H1 (cell line): ENCODE results near the gene ARMC3. TPM values are rescaled to one million over a fixed set of nuclear protein-coding genes. Genes with fewer than 3 reads are reported as not detected.

Source experiments
- CTCF ChIA-PET: fragments of 300-600 bp; sonication (Branson Sonifier 250); formaldehyde crosslinking; loops from one replicate; lab custom pipeline; 2021; ENCODE audit not compliant: partially characterized antibody; lab: Charles Lee
- POLR2A ChIA-PET: fragments of 300-600 bp; sonication (Branson Sonifier 250); formaldehyde crosslinking; loops from one replicate; lab custom pipeline; 2021; ENCODE audit warnings: inconsistent platforms; ENCODE audit not compliant: partially characterized antibody; lab: Charles Lee
- DNase-seq, 2 experiments: peaks; one replicate each; pipeline versions ENCODE4 v3.0.0 to v3.0.0-alpha.2; 2010 to 2022; ENCODE audit warnings: low spot score in 2 of 2, low read depth in 1 of 2, mixed read lengths in 1 of 2
- FAIRE-seq: peaks from 2 replicates; lab custom pipeline; 2011; peaks lifted over from hg19 to GRCh38; lab: Jason Lieb, UNC
- H2AFZ ChIP-seq: 2 replicates; pipeline ENCODE4 v1.8.1; 2012; ENCODE audit warnings: low read length, inconsistent platforms
- H2AK5ac ChIP-seq: 2 replicates; pipeline ENCODE4 v1.6.1; 2013; ENCODE audit warnings: low read depth, low read length
- H2BK120ac ChIP-seq: replicated peaks from 2 replicates; pipeline ENCODE3; 2013; ENCODE audit warnings: low read depth, low read length, inconsistent platforms
- H2BK12ac ChIP-seq: 2 replicates; pipeline ENCODE4 v1.6.1; 2013; ENCODE audit warnings: low read depth, low read length
- H2BK15ac ChIP-seq: 2 replicates; pipeline ENCODE4 v1.6.1; 2013; ENCODE audit warnings: low read length
- H2BK20ac ChIP-seq: 2 replicates; pipeline ENCODE4 v1.6.1; 2013; ENCODE audit warnings: low read length
- H2BK5ac ChIP-seq: 2 replicates; pipeline ENCODE4 v1.6.1; 2013; ENCODE audit warnings: low read depth, low read length
- H3K14ac ChIP-seq: 2 replicates; pipeline ENCODE4 v1.6.1; 2013; ENCODE audit warnings: inconsistent platforms; ENCODE audit not compliant: insufficient read length
- H3K18ac ChIP-seq: 2 replicates; pipeline ENCODE4 v1.6.1; 2013; ENCODE audit warnings: low read length; ENCODE audit errors: extremely low read depth
- H3K23ac ChIP-seq: 2 replicates; pipeline ENCODE4 v1.6.1; 2013; ENCODE audit warnings: inconsistent platforms; ENCODE audit not compliant: insufficient read length
- H3K23me2 ChIP-seq: 2 replicates; pipeline ENCODE4 v1.6.1; 2013; ENCODE audit warnings: low read depth, low read length
- H3K27ac ChIP-seq: 2 replicates; pipeline ENCODE4 v1.6.1; 2011; ENCODE audit warnings: low read depth, low read length, inconsistent platforms
- H3K27me3 ChIP-seq, 4 experiments: replicated peaks in 1 of 4; 1 replicate in 1 of 4; 2 replicates in 3 of 4; pipeline versions ENCODE4 v1.6.1 to v1.8.1; 2011 to 2013; ENCODE audit warnings: low read length in 3 of 4, mild to moderate bottlenecking in 3 of 4, inconsistent platforms in 2 of 4, mixed read lengths in 2 of 4, moderate library complexity in 1 of 4; ENCODE audit not compliant: control insufficient read depth in 3 of 4, insufficient read depth in 3 of 4; ENCODE audit errors: extremely low read depth in 1 of 4
- H3K36me3 ChIP-seq, 4 experiments: 2 replicates each; pipeline versions ENCODE4 v1.6.1 to v1.8.1; 2011 to 2013; ENCODE audit warnings: mild to moderate bottlenecking in 4 of 4, low read length in 3 of 4, moderate library complexity in 2 of 4, control low read depth in 1 of 4, inconsistent platforms in 1 of 4; ENCODE audit not compliant: insufficient read depth in 4 of 4, control insufficient read depth in 2 of 4
- H3K4ac ChIP-seq: replicated peaks from 2 replicates; pipeline ENCODE3; 2013; ENCODE audit warnings: low read length, low read depth, mixed read lengths, inconsistent platforms; ENCODE audit not compliant: insufficient read length
- H3K4me1 ChIP-seq, 4 experiments: replicated peaks in 1 of 4; 1 replicate in 1 of 4; 2 replicates in 3 of 4; pipeline versions ENCODE4 v1.6.1 to v1.8.1; 2011 to 2013; ENCODE audit warnings: low read length in 3 of 4, inconsistent platforms in 2 of 4, mixed read lengths in 1 of 4; ENCODE audit not compliant: insufficient read depth in 4 of 4, control insufficient read depth in 3 of 4
- H3K4me2 ChIP-seq, 2 experiments: 2 replicates each; pipeline versions ENCODE4 v1.6.1 to v1.8.1; 2011 to 2013; ENCODE audit warnings: low read depth in 2 of 2, low read length in 2 of 2, control low read depth in 1 of 2, inconsistent platforms in 1 of 2, mild to moderate bottlenecking in 1 of 2; ENCODE audit not compliant: insufficient read depth in 1 of 2
- H3K4me3 ChIP-seq, 4 experiments: fragments of 200-600, 300-600 bp in 1 of 4; sonication (generic), shearing (Covaris generic), sonication (Bioruptor Twin) in 1 of 4; 2 replicates each; pipeline versions ENCODE4 v1.5.1 to v1.8.1; 2011 to 2016; ENCODE audit warnings: low read length in 4 of 4, low read depth in 3 of 4, control low read depth in 2 of 4, inconsistent platforms in 2 of 4, mild to moderate bottlenecking in 2 of 4, mixed read lengths in 1 of 4, moderate library complexity in 1 of 4; ENCODE audit not compliant: insufficient read depth in 2 of 4; ENCODE audit errors: extremely low read depth in 1 of 4
- H3K56ac ChIP-seq: replicated peaks from 2 replicates; pipeline ENCODE3; 2013; ENCODE audit warnings: low read depth, mild to moderate bottlenecking, mixed read lengths, low read length, inconsistent platforms; ENCODE audit not compliant: insufficient read length
- H3K79me1 ChIP-seq: 2 replicates; pipeline ENCODE4 v1.6.1; 2013; ENCODE audit warnings: low read depth, low read length, control low read depth
- H3K79me2 ChIP-seq, 2 experiments: 2 replicates each; pipeline versions ENCODE4 v1.6.1 to v1.8.1; 2012 to 2013; ENCODE audit warnings: low read length in 2 of 2, mild to moderate bottlenecking in 2 of 2, inconsistent platforms in 1 of 2; ENCODE audit not compliant: insufficient read depth in 2 of 2, control insufficient read depth in 1 of 2
- H3K9ac ChIP-seq, 4 experiments: replicated peaks in 1 of 4; 1 replicate in 1 of 4; 2 replicates in 3 of 4; pipeline versions ENCODE4 v1.6.1 to v1.8.1; 2011 to 2013; ENCODE audit warnings: low read depth in 3 of 4, low read length in 3 of 4, control low read depth in 2 of 4, mild to moderate bottlenecking in 2 of 4, moderate library complexity in 2 of 4, inconsistent platforms in 1 of 4; ENCODE audit errors: extremely low read depth in 1 of 4
- H3K9me3 ChIP-seq, 2 experiments: 2 replicates each; pipeline versions ENCODE4 v1.6.1 to v1.8.1; 2012 to 2013; ENCODE audit warnings: mild to moderate bottlenecking in 2 of 2, moderate library complexity in 2 of 2, control low read depth in 1 of 2, inconsistent platforms in 1 of 2, low read depth in 1 of 2, low read length in 1 of 2, mixed read lengths in 1 of 2; ENCODE audit not compliant: insufficient read depth in 2 of 2
- H4K20me1 ChIP-seq, 2 experiments: replicated peaks in 1 of 2; 2 replicates each; pipeline versions ENCODE3 to v1.8.1; 2011 to 2013; ENCODE audit warnings: inconsistent platforms in 2 of 2, low read length in 2 of 2, mild to moderate bottlenecking in 1 of 2; ENCODE audit not compliant: insufficient read depth in 2 of 2, control insufficient read depth in 1 of 2
- H4K5ac ChIP-seq: 2 replicates; pipeline ENCODE4 v1.6.1; 2013; ENCODE audit warnings: low read length, low read depth, mixed read lengths, inconsistent platforms; ENCODE audit not compliant: insufficient read length
- H4K8ac ChIP-seq: 2 replicates; pipeline ENCODE4 v1.8.0; 2013; ENCODE audit warnings: mild to moderate bottlenecking, moderate library complexity, low read length, inconsistent platforms; ENCODE audit not compliant: insufficient read depth; ENCODE audit errors: extremely low read depth
- H4K91ac ChIP-seq: replicated peaks from 2 replicates; pipeline ENCODE3; 2013; ENCODE audit warnings: low read length, mixed read lengths, inconsistent platforms; ENCODE audit not compliant: insufficient read length
- BACH1 ChIP-seq: IDR thresholded peaks from 2 replicates; pipeline ENCODE4 v1.6.1; 2012; ENCODE audit warnings: low read length, improper control_type of control experiment
- FOSL1 ChIP-seq: IDR thresholded peaks from 2 replicates; pipeline ENCODE4 v1.6.1; 2011; ENCODE audit warnings: mild to moderate bottlenecking, low read depth, low read length, moderate library complexity; ENCODE audit not compliant: insufficient read depth
- NANOG ChIP-seq: IDR thresholded peaks from 2 replicates; pipeline ENCODE4 v1.6.1; 2011; ENCODE audit warnings: low read length, low read depth, mild to moderate bottlenecking, inconsistent platforms; ENCODE audit not compliant: insufficient read depth, poor library complexity, severe bottlenecking
- POLR2AphosphoS5 ChIP-seq: IDR thresholded peaks from 2 replicates; pipeline ENCODE4 v1.6.1; 2011; ENCODE audit warnings: low read depth, low read length
- POU5F1 ChIP-seq: IDR thresholded peaks from 2 replicates; pipeline ENCODE4 v1.6.1; 2011; ENCODE audit warnings: low read depth, mild to moderate bottlenecking, low read length, moderate library complexity
- RBBP5 ChIP-seq: IDR thresholded peaks from 2 replicates; pipeline ENCODE4 v1.7.1; 2012; ENCODE audit warnings: low read depth, mild to moderate bottlenecking, inconsistent platforms, low read length, moderate library complexity, borderline replicate concordance
- RNF2 ChIP-seq: fragments of 200-900, 300-1000 bp; sonication (generic); IDR thresholded peaks from 2 replicates; pipeline ENCODE4 v1.7.1; 2016; ENCODE audit warnings: borderline replicate concordance, low read depth, mild to moderate bottlenecking, antibody characterized with exemption, low read length; ENCODE audit not compliant: poor library complexity, severe bottlenecking; ENCODE audit errors: missing control alignments
- SIRT6 ChIP-seq: IDR thresholded peaks from one replicate; pipeline ENCODE4 v1.7.1; 2012; ENCODE audit warnings: low read length, inconsistent platforms
- SIX5 ChIP-seq: IDR thresholded peaks from 2 replicates; pipeline ENCODE4 v1.6.1; 2011; ENCODE audit warnings: mild to moderate bottlenecking, low read depth, low read length
- SUZ12 ChIP-seq: fragments of 200-600 bp; sonication (generic); IDR thresholded peaks from 2 replicates; pipeline ENCODE4 v1.6.1; 2012; ENCODE audit warnings: mild to moderate bottlenecking, inconsistent platforms, low read length, moderate library complexity, mixed read lengths
- WGBS, 2 experiments: shearing (Covaris generic) in 1 of 2; methylation state at CpG; one replicate each; pipeline versions ENCODE4 v1.1.6 to v1.1.7; 2013 to 2015; ENCODE audit warnings: low lambda C conversion rate in 2 of 2, mixed read lengths in 2 of 2, inconsistent platforms in 1 of 2, low coverage in 1 of 2, missing lambda C conversion rate in 1 of 2; ENCODE audit not compliant: insufficient replicate concordance in 2 of 2, insufficient coverage in 1 of 2, insufficient read length in 1 of 2; ENCODE audit errors: extremely low coverage in 1 of 2, missing lambda C conversion rate in 1 of 2; 5-methylcytosine and 5-hydroxymethylcytosine counted together
- polyA plus RNA-seq, 7 experiments: library from polyadenylated mRNA; depleted of rRNA in 3 of 7; stranded (reverse) in 5 of 7; unstranded in 2 of 7; fragments of >200 nt in 5 of 7; fragments of 200-250 nt in 2 of 7; gene quantifications; 1 replicate in 5 of 7; 2 replicates in 1 of 7; 4 replicates in 1 of 7; pipeline versions ENCODE4 v1.2.1 to v1.2.3, GENCODE V29; 2011 to 2013; ENCODE audit warnings: missing spikeins in 2 of 7, mixed read lengths in 2 of 7
- total RNA-seq: library from RNA; stranded (reverse); fragmentation: NEBNext Ultra II Directional; extraction: Animal tissue kit (Norgen Biotek cat#: 25700); gene quantifications from 2 replicates; pipeline ENCODE4 v1.2.1, GENCODE V29; 2021
- TF ChIP-seq, protein P1 (sequence below): IDR thresholded peaks from 2 replicates; pipeline ENCODE4 v1.6.1; 2011; ENCODE audit warnings: low read length, improper control_type of control experiment

Gene ARMC3
- total and polyA plus RNA-seq, 2 of the 8 experiments (the other 6 are each of a cell fraction or from before 2014, with no cell fraction given) = 0.15 TPM

DNA sequence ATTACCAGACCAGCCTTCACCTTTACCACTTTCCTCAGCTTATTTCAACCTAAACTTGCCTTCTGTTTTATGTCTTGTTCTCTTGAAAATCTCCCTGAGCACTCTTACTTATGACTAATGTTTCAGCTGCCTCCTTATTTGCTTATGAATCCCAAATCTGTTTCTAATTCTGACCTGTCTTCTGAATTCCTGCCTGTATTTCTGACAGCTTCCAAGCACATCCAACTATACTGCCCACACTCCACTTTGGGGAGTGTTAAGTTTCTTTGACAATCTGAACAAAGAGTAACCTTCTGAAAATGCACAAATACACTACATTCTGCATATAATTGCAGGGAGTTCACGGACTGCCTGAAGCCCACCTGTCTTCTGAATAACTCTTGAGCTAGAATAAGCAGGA lies 48.7 kb downstream of the ARMC3 start:
- FAIRE-seq (no peak), DNase-seq (no peak)
- Histone ChIP-seq H2BK120ac (no peak overlapping the region), H3K56ac (no peak overlapping the region), H3K23ac (no peak overlapping the region), H3K27ac (no peak overlapping the region), H3K4ac (no peak overlapping the region), H3K18ac (no peak overlapping the region), H3K4me3 (no peak overlapping the region), H3K4me1 (peaks cover 0 to 5% (median 2%) of the 10 kb centered on the region in 4 experiments; a peak in 4 of 7 replicates), H3K79me1 (no peaks in the 10 kb centered on the region), H3K27me3 (no peaks in the 10 kb centered on the region), H4K8ac (no peak overlapping the region), H2BK5ac (no peak overlapping the region), H3K14ac (no peak overlapping the region), H3K79me2 (no peaks in the 10 kb centered on the region), H2BK20ac (no peak overlapping the region), H3K9ac (no peak overlapping the region), H4K20me1 (no peaks in the 10 kb centered on the region), H3K4me2 (no peak overlapping the region), H2BK15ac (no peak overlapping the region), H3K9me3 (no peaks in the 10 kb centered on the region), H2BK12ac (no peak overlapping the region), H2AK5ac (no peak overlapping the region), H4K5ac (no peak overlapping the region), H4K91ac (no peak overlapping the region), H3K36me3 (no peaks in the 10 kb centered on the region), H2AFZ (no peak overlapping the region), H3K23me2 (no peaks in the 10 kb centered on the region)
- ChIA-PET POLR2A (no interaction called here), CTCF (interaction anchor here (0.7 to 2.4 kb wide), 3 partner anchors 9 to 32 kb away, joined by 3 to 9 read pairs (median 3); no protein-coding TSS in a partner anchor)
- 100% methylated on average over 1 of the region's 1 CpG; no CpG with 5 or more reads in 1 of the 2 experiments for WGBS, 2 experiments
- TF ChIP-seq SUZ12 (no peak), NANOG (no peak), SIRT6 (no peak), FOSL1 (no peak), POU5F1 (no peak), RBBP5 (no peak), BACH1 (no peak), POLR2AphosphoS5 (no peak), SIX5 (no peak), RNF2 (no peak)
- TF ChIP-seq, protein P1, sequence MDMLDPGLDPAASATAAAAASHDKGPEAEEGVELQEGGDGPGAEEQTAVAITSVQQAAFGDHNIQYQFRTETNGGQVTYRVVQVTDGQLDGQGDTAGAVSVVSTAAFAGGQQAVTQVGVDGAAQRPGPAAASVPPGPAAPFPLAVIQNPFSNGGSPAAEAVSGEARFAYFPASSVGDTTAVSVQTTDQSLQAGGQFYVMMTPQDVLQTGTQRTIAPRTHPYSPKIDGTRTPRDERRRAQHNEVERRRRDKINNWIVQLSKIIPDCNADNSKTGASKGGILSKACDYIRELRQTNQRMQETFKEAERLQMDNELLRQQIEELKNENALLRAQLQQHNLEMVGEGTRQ = no peak
